Endothelial cell (in vitro differentiated cells): Measurements from ENCODE around the gene SIVA1. TPM values are rescaled to one million over a fixed set of nuclear protein-coding genes. Genes with fewer than 3 reads are reported as not detected.

Source experiments
- DNase-seq: peaks from one replicate; pipeline ENCODE4 v3.0.0; 2021; ENCODE audit warnings: low spot score
- H3K27ac Mint-ChIP-seq: one replicate; pipeline ENCODE4 v1.8.0; 2021; ENCODE audit warnings: mixed read lengths, inconsistent platforms; ENCODE audit not compliant: unreplicated experiment
- H3K27me3 Mint-ChIP-seq: one replicate; pipeline ENCODE4 v1.8.0; 2021; ENCODE audit warnings: mild to moderate bottlenecking, moderate library complexity, mixed read lengths, inconsistent platforms; ENCODE audit not compliant: unreplicated experiment
- H3K36me3 Mint-ChIP-seq: one replicate; pipeline ENCODE4 v1.8.0; 2021; ENCODE audit warnings: mild to moderate bottlenecking, low read depth, mixed read lengths, inconsistent platforms; ENCODE audit not compliant: unreplicated experiment
- H3K4me1 Mint-ChIP-seq: one replicate; pipeline ENCODE4 v1.8.0; 2021; ENCODE audit warnings: mild to moderate bottlenecking, mixed read lengths, inconsistent platforms; ENCODE audit not compliant: unreplicated experiment
- H3K4me3 Mint-ChIP-seq: one replicate; pipeline ENCODE4 v1.8.0; 2021; ENCODE audit warnings: mild to moderate bottlenecking, mixed read lengths, inconsistent platforms; ENCODE audit not compliant: unreplicated experiment
- H3K9me3 Mint-ChIP-seq: one replicate; pipeline ENCODE4 v1.8.0; 2021; ENCODE audit warnings: mixed read lengths, inconsistent platforms; ENCODE audit not compliant: unreplicated experiment
- CTCF ChIP-seq: fragments of 200-600 bp; sonication (generic); IDR thresholded peaks from one replicate; pipeline ENCODE4 v1.5.0; 2021; ENCODE audit warnings: antibody characterized with exemption; ENCODE audit not compliant: unreplicated experiment
- total RNA-seq: library from RNA; stranded (reverse); fragmentation: NEBNext Ultra II Directional; extraction: Animal tissue kit (Norgen Biotek cat#: 25700); gene quantifications from one replicate; pipeline ENCODE4 v1.2.1, GENCODE V29; 2021; ENCODE audit not compliant: unreplicated experiment

Gene SIVA1
- total RNA-seq, 1 donor from 2014 or later: 84.3 TPM

DNA sequence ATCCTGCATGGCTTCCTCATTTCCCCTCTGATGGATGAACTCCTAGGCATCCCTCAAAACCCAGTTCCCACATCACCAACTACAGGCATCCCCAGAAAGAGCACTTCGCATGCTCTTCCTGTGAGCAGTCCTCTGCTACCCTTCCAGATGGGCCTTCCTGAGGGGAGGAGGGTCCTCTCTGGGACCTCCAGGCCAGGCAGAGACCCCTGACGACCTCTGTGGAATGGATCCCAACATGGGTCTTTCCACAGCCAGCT lies 40.7 kb downstream of the SIVA1 start:
- peak overlapping the region; percentile 93 for H3K4me3 Mint-ChIP-seq
- TF ChIP-seq CTCF: no peak
- no peak overlapping the region for H3K27ac Mint-ChIP-seq
- DNase-seq: no peak
- peaks cover 18% of the 10 kb centered on the region for H3K27me3 Mint-ChIP-seq
- H3K36me3 Mint-ChIP-seq: peaks cover 9% of the 10 kb centered on the region
- no peaks in the 10 kb centered on the region for H3K9me3 Mint-ChIP-seq
- peaks cover 19% of the 10 kb centered on the region for H3K4me1 Mint-ChIP-seq

DNA sequence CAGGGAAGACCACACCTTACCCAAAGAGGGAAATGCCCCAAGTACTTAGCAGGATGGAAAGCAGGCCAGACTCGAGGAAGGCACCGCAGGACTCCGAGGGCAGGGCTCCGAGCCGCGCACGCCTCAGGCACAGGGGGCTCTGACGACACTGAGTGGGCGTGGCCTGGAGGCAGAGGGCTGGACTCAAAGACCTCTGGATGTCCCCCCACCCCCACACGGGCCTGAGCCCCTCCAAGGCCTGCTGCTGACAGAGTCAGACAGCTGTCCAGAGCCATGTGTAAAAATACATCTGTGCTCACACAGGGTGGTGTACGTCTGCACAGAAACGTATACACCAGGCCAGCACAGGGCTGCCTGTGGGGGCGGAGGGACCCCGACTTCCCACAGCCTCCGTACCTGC lies 41.2 kb downstream of the SIVA1 start:
- peaks cover 23% of the 10 kb centered on the region for H3K27me3 Mint-ChIP-seq
- DNase-seq: no peak
- no peaks in the 10 kb centered on the region for H3K9me3 Mint-ChIP-seq
- H3K36me3 Mint-ChIP-seq: peaks cover 9% of the 10 kb centered on the region
- H3K4me1 Mint-ChIP-seq: peaks cover 21% of the 10 kb centered on the region
- TF ChIP-seq CTCF: no peak
- no peak overlapping the region for H3K27ac Mint-ChIP-seq
- peak overlapping the region; percentile 93 for H3K4me3 Mint-ChIP-seq

DNA sequence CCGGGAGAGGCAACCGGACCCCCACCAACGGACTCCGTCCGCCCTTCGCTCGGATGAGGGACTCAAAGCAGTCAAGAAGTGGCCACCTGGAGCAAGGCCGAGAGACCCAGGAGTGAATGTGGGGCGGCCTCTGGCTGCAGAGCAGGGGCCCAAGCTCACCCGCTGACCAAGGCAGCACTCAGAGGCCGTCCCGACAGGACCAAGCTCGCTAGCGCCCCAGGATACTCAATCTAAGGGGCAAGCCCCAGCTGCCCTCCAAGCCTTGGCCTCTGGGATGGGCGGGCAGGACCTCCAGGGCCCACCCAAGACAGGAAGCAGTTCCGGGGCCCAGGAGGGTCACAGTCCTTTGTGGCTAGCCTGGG lies 41.7 kb downstream of the SIVA1 start:
- no peak for DNase-seq
- peaks cover 9% of the 10 kb centered on the region for H3K36me3 Mint-ChIP-seq
- H3K4me3 Mint-ChIP-seq: peak overlapping the region; percentile 93
- H3K27me3 Mint-ChIP-seq: peaks cover 28% of the 10 kb centered on the region
- H3K4me1 Mint-ChIP-seq: peaks cover 26% of the 10 kb centered on the region
- TF ChIP-seq CTCF: no peak
- H3K9me3 Mint-ChIP-seq: no peaks in the 10 kb centered on the region
- peak overlapping the region; percentile 86 for H3K27ac Mint-ChIP-seq

GRCh38 chr14:104794993-104795780 lies 42.2 kb downstream of the SIVA1 start, which contains the start of gene AKT1:
AKT1 (minus strand) TSS chr14:104795748; CDS start chr14:104792643, 3,105 bp downstream.
- DNase-seq: no peak
- Mint-ChIP-seq H3K27ac (peak within 1 kb of the TSS; percentile 86), H3K27me3 (peaks cover 32% of the 10 kb centered on the region), H3K9me3 (no peaks in the 10 kb centered on the region), H3K36me3 (peaks cover 9% of the 10 kb centered on the region), H3K4me1 (peaks cover 31% of the 10 kb centered on the region), H3K4me3 (peak within 1 kb of the TSS; percentile 93)
- TF ChIP-seq CTCF: no peak

DNA sequence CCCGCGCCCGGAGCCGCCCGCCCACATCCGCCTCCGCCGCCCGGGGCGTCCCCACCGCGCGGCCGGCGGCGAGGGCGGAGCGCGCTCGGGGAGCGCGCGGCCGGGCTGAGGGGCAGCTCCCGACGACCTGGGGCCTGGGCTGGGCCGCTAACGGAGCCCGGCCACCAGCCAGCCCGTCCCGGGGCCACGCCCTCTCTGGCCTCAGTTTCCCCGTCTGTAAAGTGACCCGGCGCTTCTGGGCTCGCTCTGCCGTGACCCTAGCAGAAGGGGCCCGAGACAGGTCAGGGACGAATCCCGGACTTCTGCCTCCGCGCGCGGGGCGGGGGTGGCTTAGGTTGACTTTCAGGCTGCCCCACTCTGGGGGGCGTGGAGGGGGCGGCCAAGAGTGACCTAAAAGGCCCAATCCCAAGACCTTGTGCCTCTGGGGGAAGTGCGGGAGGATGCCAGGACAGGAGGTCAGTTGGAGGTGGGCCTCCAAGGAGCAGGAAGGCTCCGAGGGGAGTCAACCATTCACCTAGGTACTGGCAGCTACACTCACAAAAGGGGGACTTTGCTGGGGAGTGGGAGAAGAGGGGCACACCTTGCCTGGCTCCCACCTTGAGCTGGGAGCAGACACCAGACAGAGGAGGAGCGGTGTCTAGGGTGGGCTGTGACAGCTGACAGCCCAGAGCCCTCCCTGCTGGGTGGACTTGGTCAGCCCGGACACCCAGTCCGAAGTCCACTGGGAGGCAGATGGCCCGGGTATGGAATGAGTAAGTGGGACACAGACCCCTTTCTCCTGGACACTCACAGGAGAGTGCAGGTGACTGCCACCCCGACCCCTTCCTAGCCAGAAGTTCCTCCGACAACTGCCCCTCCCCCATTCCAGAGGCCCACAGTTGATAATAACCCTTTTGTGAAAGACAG lies 43.1 kb downstream of the SIVA1 start:
- Mint-ChIP-seq H3K27me3 (peaks cover 31% of the 10 kb centered on the region), H3K4me1 (peaks cover 31% of the 10 kb centered on the region), H3K36me3 (peaks cover 9% of the 10 kb centered on the region), H3K4me3 (peak overlapping the region; percentile 82), H3K27ac (peak overlapping the region; percentile 42), H3K9me3 (no peaks in the 10 kb centered on the region)
- DNase-seq: peak; percentile 65
- no peak for TF ChIP-seq CTCF
